HG03432 (cell line): ENCODE data around the gene TMEM151B.
A peak's percentile ranks its signal among the peaks of the same experiment; 100 is the strongest.
"Not testable (repeated sequence)": the region's sequence is repeated elsewhere in the genome, so short reads cannot be mapped to it uniquely, and the experiment has no call there.

ENCODE experiments used
- ATAC-seq: cut with Tn5 transposase; IDR thresholded peaks from one replicate; pipeline ENCODE4 v1.9.1; 2021; ENCODE audit warnings: mild to moderate bottlenecking, moderate library complexity; ENCODE audit not compliant: unreplicated experiment

The TMEM151B gene

GRCh38 chr6:44328203-44328602, 58.0 kb downstream of the TMEM151B start:
- ATAC-seq = not testable (repeated sequence)

- no peak for ATAC-seq
These were observed 59.6 kb downstream of the TMEM151B start for GRCh38 chr6:44329858-44330257.

GRCh38 chr6:44332585-44332984, 62.3 kb downstream of the TMEM151B start:
- ATAC-seq = no peak

GRCh38 chr6:44333273-44333919, 63.1 kb downstream of the TMEM151B start:
- ATAC-seq = no peak

GRCh38 chr6:44333942-44334341, 63.7 kb downstream of the TMEM151B start:
- no peak for ATAC-seq

- no peak for ATAC-seq
These were observed 65.4 kb downstream of the TMEM151B start for GRCh38 chr6:44335631-44336030.

- ATAC-seq = peak; percentile 67
These were observed 68.2 kb downstream of the TMEM151B start for GRCh38 chr6:44338228-44339122.

- ATAC-seq = no peak
These were observed 69.1 kb downstream of the TMEM151B start for GRCh38 chr6:44339301-44339700.

- no peak for ATAC-seq
These were observed 69.7 kb downstream of the TMEM151B start for GRCh38 chr6:44339763-44340625.

GRCh38 chr6:44341095-44341890, 71.0 kb downstream of the TMEM151B start:
- no peak for ATAC-seq

GRCh38 chr6:44342052-44342451, 71.8 kb downstream of the TMEM151B start:
- no peak for ATAC-seq

- ATAC-seq = no peak
These were observed 72.2 kb downstream of the TMEM151B start, which contains the start of gene SPATS1 for GRCh38 chr6:44342489-44342888. TSS of gene SPATS1 (plus strand) at chr6:44342650. CDS start at chr6:44343096, 446 bp downstream.

GRCh38 chr6:44346818-44347217, 76.6 kb downstream of the TMEM151B start:
- ATAC-seq = not testable (repeated sequence)

- no peak for ATAC-seq
These were observed 79.8 kb downstream of the TMEM151B start for GRCh38 chr6:44349904-44350649.

GRCh38 chr6:44350650-44350994, 80.4 kb downstream of the TMEM151B start:
- not testable (repeated sequence) for ATAC-seq

- no peak for ATAC-seq
These were observed 82.0 kb downstream of the TMEM151B start for GRCh38 chr6:44352259-44352658.

GRCh38 chr6:44353336-44353735, 83.1 kb downstream of the TMEM151B start:
- ATAC-seq = no peak

GRCh38 chr6:44355640-44356039, 85.4 kb downstream of the TMEM151B start:
- no peak for ATAC-seq

- ATAC-seq = no peak
These were observed 86.2 kb downstream of the TMEM151B start for GRCh38 chr6:44356487-44356886.
